Measurements from ENCODE around the gene HSPA1B.
A peak's percentile ranks its signal among the peaks of the same experiment; 100 is the strongest.
"Not testable (repeated sequence)": the region's sequence is repeated elsewhere in the genome, so short reads cannot be mapped to it uniquely, and the experiment has no call there.

HSPA1B gene

GRCh38 chr6:31829633-31830283 is 2.2 kb downstream of the HSPA1B start:
- no peak for DNase-seq (ENCODE audit: low spot score)

- DNase-seq (ENCODE audit: low spot score) = no peak
These were observed 3.4 kb downstream of the HSPA1B start for GRCh38 chr6:31830886-31831335.

- DNase-seq (ENCODE audit: low spot score) = no peak
These were observed 4.0 kb downstream of the HSPA1B start for GRCh38 chr6:31831350-31832215.

- DNase-seq (ENCODE audit: low spot score) = peak; percentile 93
These were observed 7.1 kb downstream of the HSPA1B start for GRCh38 chr6:31834367-31835250.

GRCh38 chr6:31836047-31836473 is 8.5 kb downstream of the HSPA1B start:
- no peak for DNase-seq (ENCODE audit: low spot score)

GRCh38 chr6:31836474-31837368 is 9.2 kb downstream of the HSPA1B start:
- no peak for DNase-seq (ENCODE audit: low spot score)

GRCh38 chr6:31837369-31838113 is 10.0 kb downstream of the HSPA1B start:
- DNase-seq (ENCODE audit: low spot score) = no peak

- DNase-seq (ENCODE audit: low spot score) = not testable (repeated sequence)
These were observed 10.6 kb downstream of the HSPA1B start for GRCh38 chr6:31838114-31838553.

- no peak for DNase-seq (ENCODE audit: low spot score)
These were observed 11.4 kb downstream of the HSPA1B start for GRCh38 chr6:31838968-31839367.

- not testable (repeated sequence) for DNase-seq (ENCODE audit: low spot score)
These were observed 12.2 kb downstream of the HSPA1B start for GRCh38 chr6:31839779-31840126.

GRCh38 chr6:31842053-31842452 is 14.5 kb downstream of the HSPA1B start:
- DNase-seq (ENCODE audit: low spot score) = no peak

GRCh38 chr6:31844507-31844906 is 17.0 kb downstream of the HSPA1B start:
- no peak for DNase-seq (ENCODE audit: low spot score)

- DNase-seq (ENCODE audit: low spot score) = no peak
These were observed 19.9 kb downstream of the HSPA1B start for GRCh38 chr6:31847276-31847978.

GRCh38 chr6:31850765-31851484 is 23.4 kb downstream of the HSPA1B start:
- no peak for DNase-seq (ENCODE audit: low spot score)

GRCh38 chr6:31851485-31851832 is 23.9 kb downstream of the HSPA1B start:
- DNase-seq (ENCODE audit: low spot score) = no peak

GRCh38 chr6:31851980-31852718 is 24.6 kb downstream of the HSPA1B start:
- not testable (repeated sequence) for DNase-seq (ENCODE audit: low spot score)

- DNase-seq (ENCODE audit: low spot score) = not testable (repeated sequence)
These were observed 30.2 kb downstream of the HSPA1B start for GRCh38 chr6:31857774-31858173.

GRCh38 chr6:31858707-31859106 is 31.2 kb downstream of the HSPA1B start:
- no peak for DNase-seq (ENCODE audit: low spot score)

GRCh38 chr6:31859923-31860322 is 32.4 kb downstream of the HSPA1B start:
- no peak for DNase-seq (ENCODE audit: low spot score)

All from D341Med (cell line).